HEK293 (cell line): Measurements from ENCODE around the gene VSIG10L.

Source experiments
- CTCF ChIP-seq: fragments of 450-650 bp; formaldehyde crosslinking; IDR thresholded peaks from 2 replicates; pipeline ENCODE4 v1.5.1; 2016; ENCODE audit warnings: missing biosample characterization, missing genetic modification characterization
- KLF17 ChIP-seq: fragments of 450-650 bp; formaldehyde crosslinking; IDR thresholded peaks from 2 replicates; pipeline ENCODE4 v1.5.1; 2016; ENCODE audit warnings: missing biosample characterization, missing genetic modification characterization
- SETDB1 ChIP-seq: IDR thresholded peaks from one replicate; pipeline ENCODE4 v1.6.1; 2017; ENCODE audit warnings: mild to moderate bottlenecking, low read length, moderate library complexity, mixed read lengths; ENCODE audit not compliant: insufficient read length
- SP2 ChIP-seq: fragments of 450-650 bp; formaldehyde crosslinking; IDR thresholded peaks from 2 replicates; pipeline ENCODE4 v1.5.1; 2016; ENCODE audit warnings: missing biosample characterization, missing genetic modification characterization
- YY1 ChIP-seq: fragments of 450-650 bp; formaldehyde crosslinking; IDR thresholded peaks from 2 replicates; pipeline ENCODE4 v1.5.1; 2018; ENCODE audit warnings: missing biosample characterization, missing genetic modification characterization
- ZBTB10 ChIP-seq: fragments of 450-650 bp; formaldehyde crosslinking; IDR thresholded peaks from 2 replicates; pipeline ENCODE4 v1.5.1; 2016; ENCODE audit warnings: missing biosample characterization, missing genetic modification characterization
- ZNF214 ChIP-seq: fragments of 450-650 bp; formaldehyde crosslinking; IDR thresholded peaks from 2 replicates; pipeline ENCODE4 v1.5.1; 2017; ENCODE audit warnings: missing biosample characterization, mild to moderate bottlenecking, missing genetic modification characterization, borderline replicate concordance
- ZNF335 ChIP-seq: fragments of 450-650 bp; formaldehyde crosslinking; conservative IDR thresholded peaks from 2 replicates; pipeline ENCODE4 v1.5.1; 2016; ENCODE audit warnings: missing biosample characterization, missing genetic modification characterization
- ZNF404 ChIP-seq: fragments of 450-650 bp; formaldehyde crosslinking; IDR thresholded peaks from 2 replicates; pipeline ENCODE4 v1.5.1; 2017; ENCODE audit warnings: missing biosample characterization, missing genetic modification characterization
- ZNF416 ChIP-seq: fragments of 450-650 bp; formaldehyde crosslinking; IDR thresholded peaks from 2 replicates; pipeline ENCODE4 v1.5.1; 2016; ENCODE audit warnings: missing biosample characterization, missing genetic modification characterization
- ZNF623 ChIP-seq: fragments of 450-650 bp; formaldehyde crosslinking; IDR thresholded peaks from 2 replicates; pipeline ENCODE4 v1.5.1; 2016; ENCODE audit warnings: missing biosample characterization, missing genetic modification characterization
- ZNF654 ChIP-seq: fragments of 450-650 bp; formaldehyde crosslinking; IDR thresholded peaks from 2 replicates; pipeline ENCODE4 v1.5.1; 2016; ENCODE audit warnings: low read depth, missing biosample characterization, missing genetic modification characterization
- ZNF692 ChIP-seq: fragments of 450-650 bp; formaldehyde crosslinking; IDR thresholded peaks from 2 replicates; pipeline ENCODE4 v1.5.1; 2016; ENCODE audit warnings: missing biosample characterization, missing genetic modification characterization
- ZNF707 ChIP-seq: fragments of 450-650 bp; formaldehyde crosslinking; IDR thresholded peaks from 2 replicates; pipeline ENCODE4 v1.5.1; 2016; ENCODE audit warnings: missing biosample characterization, missing genetic modification characterization
- ZNF76 ChIP-seq: fragments of 450-650 bp; formaldehyde crosslinking; IDR thresholded peaks from 2 replicates; pipeline ENCODE4; 2016; ENCODE audit warnings: low read depth, missing biosample characterization, missing genetic modification characterization, borderline replicate concordance
- ZNF777 ChIP-seq: fragments of 450-650 bp; formaldehyde crosslinking; IDR thresholded peaks from 2 replicates; pipeline ENCODE4 v1.5.1; 2017; ENCODE audit warnings: missing biosample characterization, missing genetic modification characterization, borderline replicate concordance
- ZNF837 ChIP-seq: fragments of 450-650 bp; formaldehyde crosslinking; IDR thresholded peaks from 2 replicates; pipeline ENCODE4 v1.5.1; 2016; ENCODE audit warnings: missing biosample characterization, missing genetic modification characterization
- TF ChIP-seq, protein P1 (sequence below): IDR thresholded peaks from 2 replicates; pipeline ENCODE4 v1.6.1; 2011; ENCODE audit warnings: mild to moderate bottlenecking, low read depth, low read length, borderline replicate concordance
- TF ChIP-seq, protein P2 (sequence below): fragments of 450-650 bp; formaldehyde crosslinking; IDR thresholded peaks from 2 replicates; pipeline ENCODE4 v1.5.1; 2017; ENCODE audit warnings: missing biosample characterization, missing genetic modification characterization

The VSIG10L gene

DNA sequence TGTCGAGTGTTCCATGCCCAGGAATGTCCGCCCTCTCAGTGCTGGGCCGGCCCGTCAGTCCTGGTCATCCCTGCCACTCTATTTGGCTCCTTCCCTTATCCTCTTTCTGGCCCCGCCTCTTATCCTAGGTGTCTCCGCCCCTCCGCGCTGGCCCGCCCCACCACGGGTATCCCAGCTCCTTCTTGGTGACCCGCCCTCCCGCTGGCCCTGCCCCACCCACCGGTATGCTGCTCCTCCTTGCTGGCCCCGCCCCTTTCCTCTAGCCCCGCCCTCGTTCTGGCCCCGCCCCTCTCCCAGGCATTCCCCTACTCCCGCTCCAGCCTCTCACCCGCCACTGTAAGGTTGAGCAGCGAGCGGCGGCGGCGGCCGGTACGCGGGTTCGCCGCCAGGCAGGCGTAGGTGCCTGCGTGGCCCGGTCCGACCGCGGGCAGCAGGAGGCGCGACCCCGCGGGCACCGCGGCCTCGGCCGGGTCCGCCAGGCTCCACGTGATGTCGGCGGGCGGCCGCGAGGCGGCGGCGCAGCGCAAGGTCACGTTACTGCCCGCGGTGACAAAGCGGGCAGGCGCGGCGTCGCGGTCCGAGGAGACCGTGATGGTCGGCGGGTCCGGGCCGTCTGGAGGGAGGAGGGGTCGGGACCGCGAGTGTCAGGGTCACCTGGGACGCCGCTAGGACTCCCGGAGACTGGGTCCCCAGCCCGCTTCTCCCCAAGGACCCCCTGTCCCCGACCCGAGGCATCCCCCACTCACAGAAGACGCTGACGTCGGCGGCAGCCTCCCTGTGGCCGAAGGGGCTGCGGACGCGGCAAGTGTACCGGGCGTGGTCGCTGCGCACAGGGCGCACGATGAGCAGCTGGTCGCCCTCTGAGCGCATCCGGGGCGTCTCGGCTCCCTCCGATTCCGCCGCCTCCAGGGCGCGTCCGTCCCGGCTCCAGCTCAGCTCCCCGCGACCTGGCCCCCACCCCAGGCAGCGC is 2.0 kb downstream of the VSIG10L start (continued):
- TF ChIP-seq CTCF (tag by site-specific recombination) = peak; percentile 35; the same call in 1 of the 2 replicates
- no peak for TF ChIP-seq ZNF837 (tag by site-specific recombination)
- TF ChIP-seq ZBTB10 (tag by site-specific recombination) = no peak
- TF ChIP-seq ZNF777 (tag by site-specific recombination) = peak; percentile 70; the same call in 1 of the 2 replicates
- TF ChIP-seq ZNF76 = no peak; the same call in 1 of the 2 replicates
- TF ChIP-seq, protein P1, sequence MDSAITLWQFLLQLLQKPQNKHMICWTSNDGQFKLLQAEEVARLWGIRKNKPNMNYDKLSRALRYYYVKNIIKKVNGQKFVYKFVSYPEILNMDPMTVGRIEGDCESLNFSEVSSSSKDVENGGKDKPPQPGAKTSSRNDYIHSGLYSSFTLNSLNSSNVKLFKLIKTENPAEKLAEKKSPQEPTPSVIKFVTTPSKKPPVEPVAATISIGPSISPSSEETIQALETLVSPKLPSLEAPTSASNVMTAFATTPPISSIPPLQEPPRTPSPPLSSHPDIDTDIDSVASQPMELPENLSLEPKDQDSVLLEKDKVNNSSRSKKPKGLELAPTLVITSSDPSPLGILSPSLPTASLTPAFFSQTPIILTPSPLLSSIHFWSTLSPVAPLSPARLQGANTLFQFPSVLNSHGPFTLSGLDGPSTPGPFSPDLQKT = no peak
- no peak for TF ChIP-seq SETDB1
- TF ChIP-seq, protein P2, sequence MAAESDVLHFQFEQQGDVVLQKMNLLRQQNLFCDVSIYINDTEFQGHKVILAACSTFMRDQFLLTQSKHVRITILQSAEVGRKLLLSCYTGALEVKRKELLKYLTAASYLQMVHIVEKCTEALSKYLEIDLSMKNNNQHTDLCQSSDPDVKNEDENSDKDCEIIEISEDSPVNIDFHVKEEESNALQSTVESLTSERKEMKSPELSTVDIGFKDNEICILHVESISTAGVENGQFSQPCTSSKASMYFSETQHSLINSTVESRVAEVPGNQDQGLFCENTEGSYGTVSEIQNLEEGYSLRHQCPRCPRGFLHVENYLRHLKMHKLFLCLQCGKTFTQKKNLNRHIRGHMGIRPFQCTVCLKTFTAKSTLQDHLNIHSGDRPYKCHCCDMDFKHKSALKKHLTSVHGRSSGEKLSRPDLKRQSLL (tag by site-specific recombination) = no peak
- no peak for TF ChIP-seq ZNF404
- no peak for TF ChIP-seq ZNF692
- TF ChIP-seq SP2 (tag by site-specific recombination) = peak; percentile 90
- no peak for TF ChIP-seq ZNF623 (tag by site-specific recombination)
- no peak for TF ChIP-seq YY1
- no peak for TF ChIP-seq KLF17 (tag by site-specific recombination)
- TF ChIP-seq ZNF707 = no peak
- TF ChIP-seq ZNF335 (tag by site-specific recombination) = peak; percentile 35; the same call in 1 of the 2 replicates
- TF ChIP-seq ZNF416 = no peak
- no peak for TF ChIP-seq ZNF654 (tag by site-specific recombination)
- no peak for TF ChIP-seq ZNF214 (tag by site-specific recombination)
